CD4-positive, alpha-beta T cell treated with Interleukin-4 for 4 hours (primary cell): ENCODE data around the gene YEATS4.

Source experiments
- DNase-seq: peaks from one replicate; pipeline ENCODE4 v3.0.0-alpha.2; 2020

YEATS4 gene

DNA sequence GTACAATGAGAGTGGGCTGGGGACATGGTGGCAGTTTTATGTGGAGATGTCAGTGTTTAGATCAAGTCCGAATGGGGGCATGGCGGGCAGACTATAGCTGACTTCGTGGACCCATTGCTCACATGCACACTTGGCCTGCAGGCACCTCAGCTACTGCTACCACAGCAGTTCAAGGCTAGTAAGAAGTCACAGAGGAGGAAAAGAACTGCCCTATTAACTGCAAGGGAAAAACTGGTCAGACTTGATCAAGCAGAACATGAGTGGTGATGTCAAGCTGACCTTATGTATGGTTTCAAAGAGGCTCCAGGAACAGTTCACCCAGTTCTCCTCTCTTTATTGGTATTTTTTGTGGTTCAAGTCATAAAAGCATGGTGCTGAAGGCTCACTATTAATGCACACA, 80.5 kb downstream of the YEATS4 start:
- DNase-seq: no peak
